IPS-11a (cell line): ENCODE measurements around the gene NEIL1.
"Not testable (repeated sequence)": the region's sequence is repeated elsewhere in the genome, so short reads cannot be mapped to it uniquely, and the experiment has no call there.

Source experiments
- H3K4me3 ChIP-seq: one replicate; pipeline ENCODE4 v1.5.1; 2013; ENCODE audit warnings: low read depth, low read length, control low read depth

NEIL1 gene, protein sequence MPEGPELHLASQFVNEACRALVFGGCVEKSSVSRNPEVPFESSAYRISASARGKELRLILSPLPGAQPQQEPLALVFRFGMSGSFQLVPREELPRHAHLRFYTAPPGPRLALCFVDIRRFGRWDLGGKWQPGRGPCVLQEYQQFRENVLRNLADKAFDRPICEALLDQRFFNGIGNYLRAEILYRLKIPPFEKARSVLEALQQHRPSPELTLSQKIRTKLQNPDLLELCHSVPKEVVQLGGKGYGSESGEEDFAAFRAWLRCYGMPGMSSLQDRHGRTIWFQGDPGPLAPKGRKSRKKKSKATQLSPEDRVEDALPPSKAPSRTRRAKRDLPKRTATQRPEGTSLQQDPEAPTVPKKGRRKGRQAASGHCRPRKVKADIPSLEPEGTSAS

DNA sequence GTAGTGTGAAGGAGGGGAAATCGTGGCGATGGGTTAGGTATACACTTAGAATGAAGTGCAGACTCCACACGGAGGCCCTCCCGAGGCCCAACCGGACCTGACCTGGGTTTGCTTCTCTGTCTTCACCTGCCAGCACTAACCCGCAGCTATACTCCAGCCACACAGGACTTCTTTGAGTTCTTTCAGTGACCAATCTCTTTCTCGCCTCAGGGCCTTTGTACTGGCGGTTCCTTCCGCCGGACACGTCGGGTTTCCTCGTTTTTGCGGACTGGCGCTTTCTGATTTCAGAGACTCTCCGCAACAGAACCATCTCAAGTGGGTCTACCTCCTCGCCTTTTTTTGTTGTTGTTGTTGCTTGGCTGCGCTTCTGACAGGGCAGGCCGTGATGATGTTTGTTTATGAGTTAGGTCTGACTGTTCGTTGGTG, at the start of gene NEIL1:
NEIL1 (plus strand) TSS at position 244 of the 426 bp plus-strand sequence. CDS start 1,867 bp downstream, outside the sequence.
- H3K4me3 ChIP-seq, result peak within 1 kb of the TSS; percentile 72

- not testable (repeated sequence) for H3K4me3 ChIP-seq
Observed at GRCh38 chr15:75298541-75299310, 48.1 kb upstream of the NEIL1 start.

- H3K4me3 ChIP-seq, result not testable (repeated sequence)
Observed at GRCh38 chr15:75299311-75299688, 47.5 kb upstream of the NEIL1 start.

DNA sequence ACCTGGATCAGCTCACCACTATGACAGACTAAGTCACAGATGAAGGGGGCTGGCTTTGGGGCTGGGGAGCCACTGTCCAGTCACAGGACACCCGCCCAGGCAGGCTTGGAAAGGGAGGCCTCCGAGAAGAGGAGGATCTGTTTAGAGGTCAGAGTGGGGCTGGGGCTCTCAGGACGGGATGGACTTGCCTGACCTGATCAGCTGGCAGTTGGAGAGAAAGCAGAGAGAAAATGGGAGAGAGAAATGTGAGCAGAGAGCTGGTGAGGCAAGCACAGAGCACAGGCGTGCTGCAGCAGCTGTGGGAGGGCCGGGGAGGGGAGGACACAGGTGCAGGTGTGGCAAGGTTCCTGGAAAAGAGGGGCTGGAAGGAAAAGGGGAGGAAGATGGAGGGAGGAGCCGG, 46.8 kb upstream of the NEIL1 start:
- H3K4me3 ChIP-seq, result not testable (repeated sequence)

- no peak overlapping the region for H3K4me3 ChIP-seq
Observed at GRCh38 chr15:75302318-75302717, 44.5 kb upstream of the NEIL1 start.

GRCh38 chr15:75302753-75303152, 44.1 kb upstream of the NEIL1 start:
- not testable (repeated sequence) for H3K4me3 ChIP-seq

DNA sequence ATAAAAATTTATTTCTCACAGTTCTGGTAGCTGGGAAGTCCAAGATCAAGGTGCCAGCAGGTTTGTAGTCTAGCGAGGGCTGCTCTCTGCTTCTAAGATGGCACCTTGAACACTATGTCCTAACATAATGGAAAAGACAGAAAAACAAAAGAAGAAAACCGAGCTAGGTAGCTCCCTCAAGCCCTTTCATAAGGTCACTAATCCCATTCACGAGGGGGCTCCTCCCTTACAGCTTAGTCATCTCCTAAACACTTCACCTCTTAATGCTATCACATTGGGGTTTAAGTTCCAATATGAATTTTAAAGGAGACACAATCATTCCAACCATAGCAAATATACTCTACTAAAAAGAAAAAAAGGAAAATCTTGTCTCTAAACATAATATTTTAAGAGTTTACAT, 40.7 kb upstream of the NEIL1 start:
- no peak overlapping the region for H3K4me3 ChIP-seq

DNA sequence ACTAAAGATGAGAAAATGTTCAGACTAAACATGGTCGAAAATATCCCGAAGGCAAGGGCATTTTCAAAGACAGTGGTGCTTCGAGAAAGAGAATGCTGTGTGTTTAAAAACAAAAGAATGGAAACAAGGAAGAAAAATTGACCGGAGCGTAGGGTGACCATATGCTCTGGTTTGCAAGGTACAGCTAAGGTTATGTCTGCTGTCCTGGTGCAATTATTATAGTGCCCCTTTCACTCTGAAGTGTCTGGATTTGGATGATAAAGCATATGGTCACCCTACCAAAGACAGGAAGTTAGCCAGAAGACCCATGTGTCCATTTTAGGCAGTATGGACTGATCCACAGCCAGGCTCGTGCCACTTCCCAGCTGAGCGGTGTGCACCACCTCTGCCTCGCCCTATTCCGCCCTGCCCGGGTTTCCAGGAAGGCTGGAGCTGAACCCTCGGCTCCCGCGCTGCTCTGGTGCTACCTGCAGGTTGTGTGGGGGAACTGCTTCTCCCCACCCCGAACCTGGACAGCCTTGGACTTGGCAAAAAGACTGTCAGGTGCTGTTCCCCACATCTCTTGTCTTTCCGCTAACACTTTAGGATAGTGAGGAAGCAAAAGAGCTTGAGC, 39.0 kb upstream of the NEIL1 start:
- H3K4me3 ChIP-seq, result no peak overlapping the region

DNA sequence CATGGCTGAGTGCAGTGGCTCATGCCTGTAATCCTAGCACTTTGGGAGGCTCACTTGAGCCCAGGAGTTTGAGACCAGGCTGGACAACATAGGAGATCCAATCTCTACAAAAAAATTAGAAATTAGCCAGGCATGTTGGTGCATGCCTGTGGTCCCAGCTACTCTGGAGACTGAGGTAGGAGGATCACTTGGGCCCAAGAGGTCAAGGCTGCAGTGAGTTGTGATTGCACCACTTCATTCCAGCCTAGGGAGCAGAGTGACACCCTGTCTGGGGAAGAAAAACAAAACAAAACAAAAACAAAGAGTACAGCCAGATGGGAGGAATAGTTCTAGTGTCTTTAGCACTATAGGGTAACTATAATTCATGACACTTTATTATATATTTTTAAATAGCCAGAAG, 37.1 kb upstream of the NEIL1 start:
- no peak overlapping the region for H3K4me3 ChIP-seq

GRCh38 chr15:75312548-75312947, 34.3 kb upstream of the NEIL1 start:
- not testable (repeated sequence) for H3K4me3 ChIP-seq

DNA sequence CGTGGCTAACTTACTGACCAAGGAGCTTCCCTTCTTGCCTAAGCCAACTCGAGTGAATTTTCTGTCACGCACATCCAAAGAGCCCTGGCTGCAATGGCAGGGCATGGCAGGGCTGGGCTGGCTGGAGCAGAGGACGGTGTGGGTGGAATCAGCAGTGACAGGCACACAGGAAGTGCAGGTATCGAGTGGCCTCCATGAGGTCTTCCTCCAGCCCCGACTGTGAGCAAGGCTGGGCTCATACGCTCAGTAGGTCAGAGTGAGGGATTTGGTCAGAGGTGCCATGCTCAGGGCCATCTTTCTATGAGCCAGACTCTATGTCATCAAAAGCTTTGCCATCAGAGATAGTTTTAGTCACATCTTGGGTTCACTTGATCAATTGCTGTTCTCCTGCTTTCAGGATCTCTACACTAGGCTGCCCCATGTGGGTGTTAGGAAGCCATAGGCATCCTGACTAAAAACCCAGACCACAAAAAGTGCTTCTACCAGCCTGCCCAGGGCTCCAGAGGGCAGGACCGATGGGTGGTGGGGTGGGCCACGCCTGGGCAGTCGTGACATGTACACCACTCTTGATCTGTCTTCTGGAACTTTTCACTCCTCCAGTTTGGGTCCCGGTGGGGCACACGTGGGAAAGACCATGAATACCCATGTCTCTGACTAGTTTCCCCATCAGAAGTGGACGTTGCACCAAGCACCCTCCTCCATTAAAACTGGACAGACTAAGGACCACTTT, 33.6 kb upstream of the NEIL1 start:
- no peak overlapping the region for H3K4me3 ChIP-seq

GRCh38 chr15:75314552-75315290, 32.1 kb upstream of the NEIL1 start:
- no peak overlapping the region for H3K4me3 ChIP-seq

GRCh38 chr15:75319231-75319897, 27.5 kb upstream of the NEIL1 start:
- not testable (repeated sequence) for H3K4me3 ChIP-seq

GRCh38 chr15:75321711-75322110, 25.1 kb upstream of the NEIL1 start:
- no peak overlapping the region for H3K4me3 ChIP-seq

DNA sequence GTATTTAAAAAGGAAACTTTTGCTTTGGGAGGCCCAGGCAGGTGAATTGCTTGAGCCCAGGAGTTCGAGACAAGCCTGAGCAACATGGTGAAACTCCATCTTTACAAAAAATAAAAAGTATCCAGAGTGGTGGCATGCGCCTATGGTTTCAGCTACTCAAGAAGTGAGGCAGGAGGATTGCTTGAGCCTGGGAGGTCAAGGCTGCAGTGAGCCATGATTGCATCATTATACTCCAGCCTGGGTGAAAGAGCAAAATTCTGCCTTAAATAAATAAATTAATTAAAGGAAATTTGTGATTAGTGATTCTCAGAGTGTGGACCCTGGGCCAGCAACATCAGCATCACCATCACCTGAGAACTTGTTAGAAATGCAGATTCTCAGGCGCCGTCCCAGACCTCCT, 20.9 kb upstream of the NEIL1 start:
- no peak overlapping the region for H3K4me3 ChIP-seq

- H3K4me3 ChIP-seq, result no peak overlapping the region
Observed at GRCh38 chr15:75327005-75327404, 19.8 kb upstream of the NEIL1 start.

- no peak overlapping the region for H3K4me3 ChIP-seq
Observed at GRCh38 chr15:75327491-75327890, 19.3 kb upstream of the NEIL1 start.

DNA sequence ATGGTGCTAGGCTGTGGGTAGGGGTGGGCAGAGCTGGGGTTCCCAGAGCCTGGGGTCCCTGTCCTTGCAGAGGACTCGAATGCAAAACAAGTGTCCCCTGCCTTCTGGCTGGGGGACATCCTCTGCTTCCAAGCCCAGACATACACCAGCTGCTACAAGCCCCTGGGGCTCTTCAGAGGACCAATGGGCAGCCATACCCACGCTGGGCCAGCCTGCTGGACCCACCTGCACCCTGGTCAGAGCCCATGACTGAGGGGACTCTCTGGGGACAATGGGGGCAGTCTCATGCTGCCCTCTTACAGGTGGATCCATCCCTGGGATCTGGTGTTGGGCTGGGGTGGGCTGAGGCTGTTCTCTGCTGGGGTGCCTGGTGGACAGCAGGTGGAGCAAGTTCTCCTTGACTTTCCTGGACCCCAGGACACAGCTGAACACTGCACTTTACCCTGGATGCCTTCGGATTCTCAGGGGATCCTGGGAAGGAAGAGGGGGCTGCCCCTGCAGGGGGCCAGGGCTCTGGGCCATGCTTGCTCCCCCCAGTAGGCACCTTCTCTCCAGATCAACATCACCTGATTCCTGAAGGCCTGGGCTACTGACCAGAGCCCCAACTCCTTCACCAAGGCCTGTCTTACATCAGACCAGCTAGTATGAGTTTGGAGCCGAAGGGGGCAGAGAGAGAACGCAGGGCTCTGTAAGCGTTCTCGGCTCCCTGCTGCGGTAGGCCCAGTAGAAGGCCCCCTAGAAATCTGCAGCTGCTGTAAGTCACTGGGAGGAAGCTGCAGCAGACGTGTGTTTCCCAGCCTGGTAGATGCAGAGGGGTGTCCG, 18.1 kb upstream of the NEIL1 start:
- H3K4me3 ChIP-seq, result no peak overlapping the region

DNA sequence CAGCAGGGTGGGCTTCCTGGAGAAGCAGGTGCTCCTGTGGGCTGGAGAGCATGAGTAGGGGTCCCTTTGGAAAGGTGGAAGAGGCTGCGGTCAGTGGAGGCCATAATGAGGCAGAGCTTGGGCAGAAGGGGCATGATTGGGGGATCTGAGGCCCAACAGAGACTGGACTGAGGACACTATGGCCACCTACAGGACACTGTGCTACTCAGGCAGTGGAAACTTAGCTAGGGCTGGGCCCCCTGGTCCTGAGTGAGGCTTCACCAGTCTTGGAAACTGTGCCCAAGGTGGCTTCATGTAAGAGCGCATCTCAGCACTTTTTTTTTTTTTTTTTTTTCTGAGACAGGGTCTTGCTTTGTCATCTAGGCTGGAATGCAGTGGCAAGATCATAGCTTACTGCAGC, 17.3 kb upstream of the NEIL1 start:
- no peak overlapping the region for H3K4me3 ChIP-seq
